ENCODE results near the gene FOLR1.
A peak's percentile ranks its signal among the peaks of the same experiment; 100 is the strongest.
"Not testable (repeated sequence)": the region's sequence is repeated elsewhere in the genome, so short reads cannot be mapped to it uniquely, and the experiment has no call there.

Gene FOLR1

GRCh38 chr11:72181553-72181958 is 10.4 kb upstream of the FOLR1 start:
- peak; percentile 58 for DNase-seq (ENCODE audit: low read depth)

DNA sequence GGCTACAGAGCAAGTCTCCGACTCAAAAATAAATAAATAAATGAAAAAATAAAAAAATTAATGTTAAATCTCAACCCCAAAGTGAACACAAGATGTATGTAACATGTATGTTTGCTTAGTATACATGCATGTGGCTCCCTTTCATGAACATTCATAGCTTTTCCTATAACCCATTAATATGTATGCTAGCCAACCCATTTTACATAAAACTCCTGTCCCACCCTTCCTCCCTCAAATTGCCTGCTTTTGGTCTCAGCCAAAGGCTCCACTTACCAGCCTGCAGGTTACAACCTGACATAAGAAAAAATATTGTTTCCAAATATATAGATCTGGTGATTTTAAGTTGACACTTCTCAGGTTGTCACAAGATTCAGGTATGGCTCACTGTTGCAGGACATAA is 3.7 kb upstream of the FOLR1 start:
- no peak for DNase-seq (ENCODE audit: low read depth)

- DNase-seq (ENCODE audit: low read depth): no peak
These were observed 2.3 kb upstream of the FOLR1 start for GRCh38 chr11:72189455-72190250.

- DNase-seq (ENCODE audit: low read depth): no peak
These were observed 1.3 kb upstream of the FOLR1 start for GRCh38 chr11:72190631-72191071.

DNA sequence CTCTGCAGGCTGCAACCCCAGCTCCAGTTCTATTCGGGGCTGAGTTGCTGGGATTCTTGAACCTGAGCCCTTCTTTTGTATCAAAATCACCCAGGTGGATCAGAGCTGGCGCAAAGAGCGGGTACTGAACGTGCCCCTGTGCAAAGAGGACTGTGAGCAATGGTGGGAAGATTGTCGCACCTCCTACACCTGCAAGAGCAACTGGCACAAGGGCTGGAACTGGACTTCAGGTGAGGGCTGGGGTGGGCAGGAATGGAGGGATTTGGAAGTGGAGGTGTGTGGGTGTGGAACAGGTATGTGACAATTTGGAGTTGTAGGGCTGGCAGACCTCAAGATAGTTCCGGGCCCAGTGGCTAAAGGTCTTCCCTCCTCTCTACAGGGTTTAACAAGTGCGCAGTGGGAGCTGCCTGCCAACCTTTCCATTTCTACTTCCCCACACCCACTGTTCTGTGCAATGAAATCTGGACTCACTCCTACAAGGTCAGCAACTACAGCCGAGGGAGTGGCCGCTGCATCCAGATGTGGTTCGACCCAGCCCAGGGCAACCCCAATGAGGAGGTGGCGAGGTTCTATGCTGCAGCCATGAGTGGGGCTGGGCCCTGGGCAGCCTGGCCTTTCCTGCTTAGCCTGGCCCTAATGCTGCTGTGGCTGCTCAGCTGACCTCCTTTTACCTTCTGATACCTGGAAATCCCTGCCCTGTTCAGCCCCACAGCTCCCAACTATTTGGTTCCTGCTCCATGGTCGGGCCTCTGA is 3.8 kb downstream of the FOLR1 start:
- no peak for DNase-seq (ENCODE audit: low read depth)

- DNase-seq (ENCODE audit: low read depth): not testable (repeated sequence)
These were observed 9.5 kb downstream of the FOLR1 start for GRCh38 chr11:72201445-72201844.

DNA sequence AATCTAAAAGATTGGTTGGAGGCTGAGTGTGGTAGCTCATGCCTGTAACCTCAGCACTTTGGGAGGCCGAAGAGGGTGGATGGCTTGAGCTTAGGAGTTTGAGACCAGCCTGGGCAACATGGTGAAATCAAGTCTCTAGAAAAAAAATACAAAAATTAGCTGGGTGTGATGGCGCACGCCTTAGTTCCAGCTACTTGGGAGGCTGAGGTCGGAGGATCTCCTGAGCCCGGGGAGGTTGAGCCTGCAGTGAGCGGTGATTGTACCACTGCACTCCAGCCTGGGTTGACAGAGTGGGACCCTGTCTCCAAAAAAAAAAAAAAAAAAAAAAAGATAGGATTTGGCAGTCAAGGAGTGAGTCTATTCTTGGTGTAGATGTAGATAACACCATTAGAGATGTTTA is 10.6 kb downstream of the FOLR1 start:
- DNase-seq (ENCODE audit: low read depth): no peak

DNA sequence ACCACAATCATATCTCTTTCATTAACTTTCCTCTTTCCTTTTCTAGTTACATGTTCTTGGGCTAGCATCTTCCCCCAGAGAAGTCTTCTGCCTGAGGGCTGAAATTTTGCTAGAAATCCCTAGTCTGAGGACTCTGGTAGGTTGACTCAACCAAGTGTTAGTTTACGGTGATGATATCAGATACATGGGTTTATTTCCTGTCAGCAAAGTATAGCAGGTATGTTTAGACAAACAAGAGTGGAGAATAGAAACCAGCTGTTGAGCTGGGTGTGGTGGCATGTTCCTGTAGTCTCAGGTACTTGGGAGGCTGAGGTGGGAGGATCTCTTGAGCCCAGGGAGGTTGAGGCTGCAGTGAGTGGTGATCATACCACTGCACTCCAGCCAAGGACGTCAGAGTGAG is 11.2 kb downstream of the FOLR1 start:
- DNase-seq (ENCODE audit: low read depth): no peak

DNA sequence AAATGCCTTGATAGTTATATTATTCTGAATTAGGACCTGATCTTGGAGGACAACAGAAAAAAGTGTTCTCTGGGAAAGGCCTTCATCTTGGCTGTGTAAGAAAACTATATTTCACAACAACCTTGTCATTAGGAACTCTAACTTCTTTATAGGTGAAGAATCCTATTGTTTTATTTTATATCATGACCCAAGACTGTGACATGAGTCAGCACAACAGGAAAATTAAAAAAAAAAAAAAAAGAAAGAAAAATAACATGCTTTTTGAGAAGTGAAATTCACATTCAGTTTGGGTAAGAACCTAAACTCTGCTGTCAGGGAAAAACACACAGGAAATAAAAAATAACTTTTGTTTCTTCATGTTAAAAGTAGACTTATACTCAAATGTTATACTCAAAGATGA is 12.9 kb downstream of the FOLR1 start:
- no peak for DNase-seq (ENCODE audit: low read depth)

- not testable (repeated sequence) for DNase-seq (ENCODE audit: low read depth)
These were observed 14.9 kb downstream of the FOLR1 start for GRCh38 chr11:72206794-72207193.

GRCh38 chr11:72208281-72208680 is 16.3 kb downstream of the FOLR1 start:
- DNase-seq (ENCODE audit: low read depth): no peak

GRCh38 chr11:72209101-72209500 is 17.2 kb downstream of the FOLR1 start:
- no peak for DNase-seq (ENCODE audit: low read depth)

DNA sequence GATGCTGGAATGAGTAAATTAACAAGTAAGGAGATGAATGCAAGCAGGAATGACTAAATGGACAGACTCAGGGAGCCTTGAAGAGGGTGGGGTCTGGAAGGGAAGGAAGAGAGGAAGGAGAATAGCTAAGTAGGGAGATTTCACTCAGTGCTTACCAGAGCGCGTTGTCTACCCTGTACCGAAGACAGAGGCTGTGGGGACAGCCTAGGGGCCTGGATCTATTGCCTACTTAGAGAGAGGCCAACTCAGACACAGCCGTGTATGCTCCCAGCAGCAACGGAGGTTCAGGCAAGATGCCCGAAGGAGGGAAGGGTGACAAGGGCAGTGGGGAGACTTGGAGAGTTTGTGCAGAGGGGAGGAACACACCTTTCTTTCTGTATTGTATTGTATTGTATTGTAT is 24.7 kb downstream of the FOLR1 start, which contains the start of gene FOLR2:
Gene FOLR2 (plus strand): TSS at position 157 of the 400 bp plus-strand sequence. CDS start 1,791 bp downstream, outside the sequence.
- no peak for DNase-seq (ENCODE audit: low read depth)

- no peak for DNase-seq (ENCODE audit: low read depth)
These were observed 25.9 kb downstream of the FOLR1 start for GRCh38 chr11:72217841-72218240.

GRCh38 chr11:72218251-72218745 is 26.4 kb downstream of the FOLR1 start:
- DNase-seq (ENCODE audit: low read depth): no peak

- no peak for DNase-seq (ENCODE audit: low read depth)
These were observed 28.9 kb downstream of the FOLR1 start for GRCh38 chr11:72220696-72221363.

DNA sequence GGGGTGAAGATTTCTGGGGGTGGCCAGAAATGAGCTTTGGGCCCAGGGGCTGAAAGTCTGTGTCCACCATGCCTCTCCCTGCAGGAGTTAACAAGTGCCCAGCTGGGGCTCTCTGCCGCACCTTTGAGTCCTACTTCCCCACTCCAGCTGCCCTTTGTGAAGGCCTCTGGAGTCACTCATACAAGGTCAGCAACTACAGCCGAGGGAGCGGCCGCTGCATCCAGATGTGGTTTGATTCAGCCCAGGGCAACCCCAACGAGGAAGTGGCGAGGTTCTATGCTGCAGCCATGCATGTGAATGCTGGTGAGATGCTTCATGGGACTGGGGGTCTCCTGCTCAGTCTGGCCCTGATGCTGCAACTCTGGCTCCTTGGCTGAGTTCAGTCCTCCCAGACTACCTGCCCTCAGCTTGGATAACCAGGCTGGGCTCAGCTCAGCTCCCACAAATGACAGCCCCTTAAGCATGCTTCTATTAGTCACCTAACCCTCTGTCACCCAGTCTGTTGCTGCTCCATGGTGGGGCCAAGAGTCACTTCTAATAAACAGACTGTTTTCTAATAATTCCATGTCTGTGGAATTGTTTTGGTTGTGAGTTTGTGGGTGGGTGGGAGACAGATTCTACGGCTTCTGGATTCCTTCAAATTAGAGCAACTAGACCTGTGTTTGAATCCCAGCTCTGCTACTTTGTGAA is 29.6 kb downstream of the FOLR1 start:
- no peak for DNase-seq (ENCODE audit: low read depth)

DNA sequence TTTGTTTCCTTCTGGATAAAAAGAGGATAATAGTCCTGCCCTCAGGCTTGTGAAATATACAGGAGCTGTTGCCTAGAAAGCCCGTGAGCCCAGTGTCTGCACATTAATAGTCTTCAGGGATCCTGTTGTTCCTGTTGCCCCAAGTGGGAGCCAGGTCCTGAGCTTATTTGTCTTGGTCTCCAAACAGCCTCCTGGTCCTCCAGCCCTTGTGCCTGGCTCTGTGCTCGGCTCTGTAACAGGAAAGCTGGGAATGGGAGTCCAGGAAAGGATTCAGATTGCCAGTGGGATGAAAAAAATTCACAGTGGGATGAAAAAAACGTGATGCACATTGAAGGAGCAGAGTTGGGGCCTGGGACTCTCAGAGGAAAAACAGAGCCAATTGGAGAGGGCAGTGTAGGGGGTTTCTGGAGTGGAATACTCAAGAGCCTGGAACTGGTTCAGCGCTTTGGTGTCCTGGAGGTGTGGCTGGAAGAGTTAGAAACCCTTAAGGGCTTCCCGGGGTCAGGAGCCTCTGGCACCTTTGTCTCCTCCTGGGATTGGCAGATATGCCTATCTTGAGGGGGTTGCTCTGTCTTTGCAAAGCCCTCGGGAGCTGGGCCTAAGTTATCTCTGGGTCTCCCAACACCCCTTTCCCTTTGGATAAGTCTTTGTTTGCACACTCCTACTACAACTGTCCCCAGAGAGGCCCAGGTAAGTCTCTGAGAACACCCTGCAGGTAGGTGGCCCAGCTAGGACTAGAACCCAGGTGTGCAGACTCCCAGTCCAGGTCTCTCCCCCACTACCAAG is 30.4 kb downstream of the FOLR1 start:
- DNase-seq (ENCODE audit: low read depth): no peak

DNA sequence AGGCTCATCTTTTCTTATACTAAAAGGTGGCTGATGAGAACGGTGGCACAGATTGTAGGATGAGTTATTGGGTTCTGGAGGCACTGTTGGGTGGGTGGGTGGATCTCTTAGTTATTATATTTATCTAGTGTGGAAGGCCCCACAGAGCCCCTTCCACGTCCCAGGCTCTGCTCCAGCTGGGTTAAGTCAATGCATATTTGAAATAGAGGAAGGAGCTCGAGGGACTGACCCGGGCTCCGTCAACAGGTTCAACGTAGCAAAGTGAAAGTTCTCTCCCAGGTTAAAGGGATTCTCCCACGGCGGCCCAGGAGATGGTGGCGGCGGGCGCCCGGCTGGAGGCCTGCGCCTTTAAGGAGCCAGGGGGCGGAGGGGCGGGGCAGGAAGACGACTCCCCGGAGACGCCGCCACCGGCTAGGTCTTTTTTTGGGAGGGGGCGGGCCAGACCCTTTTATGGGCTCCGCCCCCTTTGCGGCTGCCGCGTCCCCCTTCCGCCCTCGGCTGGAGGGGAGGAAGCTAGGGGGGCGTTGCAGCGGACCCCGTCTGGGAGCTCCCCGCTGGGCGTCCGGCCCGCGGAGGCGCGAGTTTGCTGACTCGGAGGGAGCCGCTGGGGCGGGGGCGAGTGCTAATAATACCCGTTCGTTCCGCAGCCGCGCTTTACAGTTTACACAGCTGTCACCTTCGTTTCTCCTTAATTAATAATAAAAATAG is 31.1 kb downstream of the FOLR1 start:
- peak; percentile 93 for DNase-seq (ENCODE audit: low read depth)

All from ELR (cell line).